Measurements from ENCODE around the gene OR5B21.

Gene OR5B21

DNA sequence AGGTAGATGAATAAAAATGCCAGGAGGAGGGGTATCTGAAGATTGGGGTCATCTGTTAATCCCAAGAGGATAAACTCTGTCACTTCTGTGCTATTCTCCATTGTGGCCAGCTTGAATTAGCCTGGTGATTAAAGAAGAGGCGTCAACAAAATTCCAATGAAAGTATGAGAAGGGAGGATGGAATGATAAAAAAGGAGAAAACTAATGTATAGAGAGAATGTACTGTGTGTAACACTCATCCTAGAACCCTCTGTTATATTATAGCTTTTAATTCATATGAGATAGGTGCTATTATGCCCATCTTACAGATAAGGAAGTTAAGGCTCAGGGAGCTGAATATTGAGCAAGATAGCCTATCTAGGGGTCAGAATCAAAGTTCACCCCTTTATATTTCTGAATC is at the start of gene OR5B21:
Gene OR5B21 (minus strand): TSS at position 101 of the 400 bp plus-strand sequence. CDS start 0 bp downstream, at position 101.
- no peak for DNase-seq (ENCODE audit: low read depth)

DNA sequence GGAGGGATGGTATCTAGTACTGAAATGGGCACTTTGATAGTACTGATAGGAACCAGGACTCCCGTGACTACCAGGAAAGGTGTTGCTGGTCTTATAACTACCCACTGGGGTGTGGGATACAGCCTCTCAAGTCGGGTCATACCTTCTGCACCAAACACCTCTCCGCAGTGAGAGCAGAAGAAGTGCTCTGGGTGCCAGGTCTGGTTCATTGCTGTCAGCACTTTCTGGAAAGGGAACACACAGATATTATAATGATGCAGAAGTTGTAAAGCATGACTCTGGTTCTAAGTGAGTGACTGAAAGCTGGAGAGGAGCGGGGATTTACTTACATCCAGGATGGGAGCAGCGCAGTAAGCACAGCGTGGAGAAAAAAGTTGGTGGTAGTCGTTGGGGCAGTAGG is 41.7 kb upstream of the OR5B21 start:
- DNase-seq (ENCODE audit: low read depth): no peak

DNA sequence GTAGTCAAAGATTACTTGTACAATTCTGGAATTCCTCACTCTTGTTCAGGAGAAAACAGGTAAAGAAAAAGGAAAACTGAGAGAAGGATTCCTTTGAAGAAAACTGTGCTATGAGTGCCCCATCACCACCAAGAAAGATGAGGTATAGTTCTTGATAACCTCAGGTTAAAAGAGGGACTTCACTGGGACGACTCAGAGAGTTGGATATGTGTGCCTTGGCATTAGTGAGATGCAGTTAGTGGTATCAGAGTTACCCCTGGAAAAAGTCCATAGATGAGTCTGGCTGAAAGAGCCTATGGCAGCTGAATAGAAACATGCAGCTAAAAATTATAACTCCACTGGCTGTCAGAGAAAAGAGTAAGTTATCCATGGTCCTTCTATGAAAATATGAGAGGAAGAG is 38.9 kb upstream of the OR5B21 start:
- no peak for DNase-seq (ENCODE audit: low read depth)

DNA sequence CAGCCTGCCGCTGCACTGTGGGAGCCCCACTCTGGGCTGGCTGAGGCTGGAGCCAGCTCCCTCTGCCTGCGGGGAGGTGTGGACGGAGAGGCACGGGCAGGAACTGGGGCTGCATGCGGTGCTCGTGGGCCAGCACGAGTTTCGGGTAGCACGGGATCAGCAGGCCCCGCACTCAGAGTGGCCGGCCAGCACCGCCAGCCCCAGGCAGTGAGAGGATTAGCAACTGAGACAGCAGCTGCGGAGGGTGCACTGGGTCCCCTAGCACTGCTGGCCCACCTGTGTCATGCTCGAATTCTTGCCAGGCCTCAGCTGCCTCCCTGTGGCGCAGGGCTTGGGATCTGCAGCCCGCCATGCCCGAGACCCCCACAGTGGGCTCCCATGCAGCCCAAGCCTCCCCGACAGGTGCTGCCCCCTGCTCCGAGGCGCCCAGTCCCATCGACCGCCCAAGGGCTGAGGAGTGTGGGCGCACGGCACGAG is 24.0 kb upstream of the OR5B21 start:
- no peak for DNase-seq (ENCODE audit: low read depth)

DNA sequence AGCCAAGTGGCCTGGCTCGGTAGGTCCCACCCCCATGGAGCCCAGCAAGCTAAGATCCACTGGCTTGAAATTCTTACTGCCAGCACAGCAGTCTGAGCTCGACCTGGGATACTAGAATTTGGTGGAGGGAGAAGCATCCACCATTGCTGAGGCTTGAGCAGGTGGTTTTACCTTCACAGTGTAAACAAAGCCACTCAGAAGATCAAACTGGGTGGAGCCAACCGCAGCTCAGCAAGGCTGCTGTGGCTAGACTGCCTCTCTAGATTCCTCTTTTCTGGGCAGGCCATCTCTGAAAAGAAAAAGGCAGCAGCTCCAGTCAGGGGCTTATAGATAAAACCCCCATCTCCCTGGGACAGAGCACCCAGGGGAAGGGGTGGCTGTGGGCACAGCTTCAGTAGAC is 22.3 kb upstream of the OR5B21 start:
- DNase-seq (ENCODE audit: low read depth): no peak

DNA sequence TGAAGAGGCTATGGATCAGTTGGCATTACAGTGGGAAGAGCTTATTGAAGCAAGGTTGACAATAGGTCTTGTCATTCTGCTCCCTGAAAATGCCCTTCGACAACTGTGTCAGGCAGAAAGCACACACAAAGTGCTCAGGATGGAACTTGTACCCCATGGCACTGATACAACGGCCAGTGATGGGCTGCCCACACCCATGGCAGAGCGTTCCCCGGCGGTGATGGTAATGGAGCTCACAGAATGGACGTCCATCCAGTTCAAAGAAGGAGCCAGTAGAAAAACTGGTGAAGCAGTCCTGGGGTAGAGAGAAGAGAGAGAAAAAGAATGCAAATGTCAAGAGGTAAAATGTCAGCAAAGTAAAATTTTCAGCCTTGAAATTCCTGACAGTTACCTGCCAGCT is 19.5 kb upstream of the OR5B21 start:
- no peak for DNase-seq (ENCODE audit: low read depth)

DNA sequence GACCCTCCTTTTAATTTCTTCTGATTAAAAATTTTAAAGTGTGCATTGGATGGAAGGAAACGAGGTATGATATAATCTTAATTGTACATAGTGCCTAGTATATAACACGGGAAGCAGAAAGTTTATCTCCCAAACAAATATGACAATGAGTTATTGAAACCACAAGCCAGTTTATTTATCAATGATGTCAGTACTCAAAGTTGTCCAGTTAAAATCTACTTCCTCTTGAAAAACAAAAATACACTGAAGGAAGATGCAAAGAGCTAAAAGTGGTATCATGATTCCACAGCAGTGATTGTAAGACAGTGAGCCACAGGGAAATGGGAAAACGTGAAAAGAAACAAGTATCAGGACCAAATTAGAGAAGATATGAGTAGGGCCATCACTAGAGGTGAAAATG is 18.8 kb upstream of the OR5B21 start:
- no peak for DNase-seq (ENCODE audit: low read depth)

GRCh38 chr11:58525037-58525614 is 17.2 kb upstream of the OR5B21 start:
- DNase-seq (ENCODE audit: low read depth): no peak

- DNase-seq (ENCODE audit: low read depth): peak; percentile 25
Measured at GRCh38 chr11:58524232-58525036, 16.5 kb upstream of the OR5B21 start.

GRCh38 chr11:58513747-58514367 is 6.0 kb upstream of the OR5B21 start:
- no peak for DNase-seq (ENCODE audit: low read depth)

DNA sequence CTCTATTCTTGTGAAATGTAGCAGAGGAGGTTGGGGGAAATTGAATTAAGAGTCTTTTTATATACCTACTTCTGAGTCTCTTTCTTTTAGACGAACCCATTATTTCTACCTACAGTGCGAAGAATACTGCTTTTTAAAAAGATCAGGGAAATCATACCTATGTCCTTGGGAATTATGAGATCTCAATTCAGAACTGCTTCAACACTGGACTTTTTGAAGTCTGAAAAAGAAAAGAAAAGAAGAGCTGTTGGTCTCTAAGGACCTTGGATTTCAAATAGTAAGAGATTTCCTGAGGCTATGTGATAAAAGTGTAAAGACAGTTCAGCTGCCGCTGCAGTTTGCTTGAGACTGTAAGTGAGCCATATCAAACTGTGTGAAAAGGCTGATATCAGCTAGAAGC is 3.7 kb upstream of the OR5B21 start:
- DNase-seq (ENCODE audit: low read depth): no peak

DNA sequence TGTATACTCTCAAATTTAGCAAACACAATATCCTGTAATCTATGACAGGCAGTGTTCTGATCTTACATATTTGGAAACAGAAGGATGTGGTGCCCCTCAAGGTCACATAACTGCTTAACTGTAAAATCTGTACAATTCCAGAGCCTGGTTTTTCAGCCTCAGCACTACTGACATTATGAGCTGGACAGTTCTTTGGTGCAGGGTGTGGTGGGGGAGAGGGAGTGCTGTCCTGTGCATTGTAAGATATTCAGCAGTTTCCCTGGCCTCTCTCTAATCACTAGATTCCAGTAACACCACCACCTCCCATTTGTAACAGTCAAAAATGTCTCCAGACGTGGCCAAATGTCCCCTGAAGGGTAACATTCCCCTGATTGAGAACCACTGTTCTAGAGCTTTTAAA is 1.8 kb upstream of the OR5B21 start:
- no peak for DNase-seq (ENCODE audit: low read depth)

- no peak for DNase-seq (ENCODE audit: low read depth)
Measured at GRCh38 chr11:58508814-58509213, 909 bp upstream of the OR5B21 start.

DNA sequence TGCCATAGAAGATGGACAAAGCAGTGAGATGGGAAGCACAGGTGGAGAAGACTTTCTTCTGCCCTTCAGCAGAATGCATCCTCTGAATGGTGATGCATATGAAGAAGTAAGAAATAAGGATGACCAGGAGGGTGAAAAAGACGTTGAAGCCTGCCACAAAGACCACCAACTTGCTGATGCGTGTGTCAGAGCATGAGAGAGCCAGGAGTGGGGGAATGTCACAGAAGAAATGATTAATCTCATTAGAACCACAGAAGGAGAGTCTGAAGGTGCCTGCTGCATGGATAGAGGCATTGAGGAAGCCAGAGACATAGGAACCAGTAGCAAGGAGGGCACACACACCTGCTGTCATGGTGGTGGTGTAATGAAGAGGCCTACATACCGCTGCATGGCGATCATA is 550 bp downstream of the OR5B21 start:
- no peak for DNase-seq (ENCODE audit: low read depth)

- DNase-seq (ENCODE audit: low read depth): no peak
Measured at GRCh38 chr11:58506935-58507334, 970 bp downstream of the OR5B21 start.

GRCh38 chr11:58505849-58506248 is 2.1 kb downstream of the OR5B21 start:
- no peak for DNase-seq (ENCODE audit: low read depth)

GRCh38 chr11:58504232-58504631 is 3.7 kb downstream of the OR5B21 start:
- no peak for DNase-seq (ENCODE audit: low read depth)

DNA sequence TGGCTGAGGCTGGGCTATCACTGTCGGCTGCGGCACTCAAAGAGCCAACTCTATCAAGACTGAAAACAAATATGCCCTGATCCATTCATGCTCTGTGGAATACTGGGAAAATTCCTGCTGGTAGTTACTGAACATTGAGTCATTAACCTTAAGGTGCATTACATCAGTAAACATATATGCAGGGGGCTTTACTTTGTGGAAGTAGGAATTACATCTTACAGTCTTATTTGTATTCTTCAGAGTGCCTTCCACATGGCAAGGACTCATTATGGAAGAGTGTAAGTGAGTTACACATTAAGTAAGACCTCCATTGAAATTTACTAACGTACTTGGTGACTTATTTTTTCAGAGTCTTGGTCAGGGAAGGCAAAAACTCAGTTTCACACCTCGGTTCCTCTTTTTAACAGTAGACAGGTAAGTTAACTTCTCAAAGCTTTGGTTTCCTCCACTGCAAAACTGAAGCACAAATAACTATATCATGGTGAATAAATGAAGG is 4.5 kb downstream of the OR5B21 start:
- DNase-seq (ENCODE audit: low read depth): no peak

DNA sequence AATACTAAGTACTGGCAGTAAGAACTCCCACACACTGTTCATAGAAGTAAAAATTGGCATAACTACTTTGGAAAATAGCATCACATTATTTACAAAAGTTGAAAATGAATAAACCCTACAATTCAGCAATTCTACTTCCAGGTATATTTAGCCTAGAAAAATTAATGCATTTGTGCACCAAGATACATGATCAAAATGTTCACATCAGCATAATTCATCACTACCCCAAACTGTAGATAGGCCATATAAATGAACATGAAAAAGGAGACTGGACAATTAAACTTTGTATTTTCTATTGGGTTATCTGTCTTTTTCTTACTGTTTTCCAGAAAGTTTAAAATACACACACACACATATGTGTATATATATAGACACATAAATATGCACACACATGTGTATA is 5.9 kb downstream of the OR5B21 start:
- DNase-seq (ENCODE audit: low read depth): no peak

DNA sequence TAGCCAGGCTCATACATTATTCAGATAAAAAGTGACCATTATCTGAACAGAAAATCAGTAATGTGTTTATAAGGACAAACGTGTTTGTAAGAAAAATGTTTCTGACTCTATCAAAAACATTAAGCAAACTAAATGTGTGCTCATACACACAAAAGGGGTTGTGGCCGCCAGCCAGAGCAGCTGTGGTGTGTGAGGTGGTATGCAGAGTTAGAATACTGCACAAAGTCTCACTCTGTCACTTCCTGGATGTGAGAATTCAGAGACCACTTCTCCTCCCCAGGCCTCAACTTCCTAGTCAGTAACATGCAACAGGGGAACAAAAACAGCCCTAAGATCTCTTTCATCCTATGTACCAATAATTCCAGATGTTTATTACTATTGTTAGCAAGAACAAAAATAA is 9.4 kb downstream of the OR5B21 start:
- no peak for DNase-seq (ENCODE audit: low read depth)

DNA sequence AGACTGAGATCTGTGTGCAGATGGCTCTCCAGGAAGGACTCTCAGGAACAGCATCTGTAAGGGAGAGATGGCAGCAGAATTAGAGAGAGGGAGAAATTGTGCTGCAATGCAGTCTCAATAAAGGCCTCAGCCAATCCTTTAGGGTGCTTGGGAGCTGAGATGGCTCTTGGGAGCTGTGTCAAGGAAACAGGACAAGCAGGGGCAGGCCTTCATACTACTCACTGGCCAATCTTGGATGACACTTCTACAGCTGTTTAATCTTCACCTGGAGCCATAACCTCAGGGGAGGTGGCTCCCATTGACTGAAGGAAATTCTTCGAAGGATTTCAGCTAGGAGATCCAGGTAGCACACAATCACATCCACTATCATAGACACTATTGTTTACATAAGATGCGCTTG is 10.0 kb downstream of the OR5B21 start:
- DNase-seq (ENCODE audit: low read depth): no peak

- no peak for DNase-seq (ENCODE audit: low read depth)
Measured at GRCh38 chr11:58495906-58496305, 12.0 kb downstream of the OR5B21 start.

DNA sequence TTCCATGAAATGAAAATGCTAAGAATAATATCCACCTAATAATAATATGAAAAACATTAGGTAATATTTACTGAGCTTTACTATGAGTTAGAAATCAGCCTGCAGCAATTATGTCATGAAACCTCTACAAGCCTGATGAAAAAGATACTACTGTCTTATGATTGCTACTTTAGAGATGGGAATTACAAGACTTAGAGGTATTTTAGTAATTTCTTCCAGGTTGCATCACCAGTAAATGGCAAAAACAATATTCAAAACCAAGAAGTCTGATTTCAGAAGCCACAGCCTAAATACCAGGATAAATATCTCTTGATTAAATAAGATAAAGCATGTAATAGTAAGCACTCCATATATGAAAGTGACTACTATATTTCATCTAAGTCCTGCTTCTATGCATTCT is 13.8 kb downstream of the OR5B21 start:
- no peak for DNase-seq (ENCODE audit: low read depth)
